ENCODE measurements around the gene SLC35C1. TPM values are rescaled to one million over a fixed set of nuclear protein-coding genes. Genes with fewer than 3 reads are reported as not detected.
"Not testable (repeated sequence)": the region's sequence is repeated elsewhere in the genome, so short reads cannot be mapped to it uniquely, and the experiment has no call there.

SLC35C1 gene
- total RNA-seq, 4 donors from 2014 or later: 20.5 to 33.5 (median 27.2) TPM

- Histone ChIP-seq H3K27ac (no peak overlapping the region), H3K4me1 (no peaks in the 10 kb centered on the region), H3K4me3 (no peak overlapping the region), H3K9me3 (no peaks in the 10 kb centered on the region), H3K27me3 (no peaks in the 10 kb centered on the region), H3K36me3 (peaks cover 0 to 6% (median 0%) of the 10 kb centered on the region in 3 donors)
- WGBS, 2 donors: 93 to 97% methylated on average over 7 of the region's 7 CpGs
- TF ChIP-seq EP300 (IDR thresholded peaks at IDR 0.05) (no peak), POLR2A (IDR thresholded peaks at IDR 0.05) (no peak), CTCF (IDR thresholded peaks at IDR 0.05) (no peak)
- DNase-seq (ENCODE audit: low spot score in 2 of 2): no peak
These were observed 12.2 kb downstream of the SLC35C1 start for GRCh38 chr11:45817191-45817590.

GRCh38 chr11:45818961-45819605, 14.1 kb downstream of the SLC35C1 start:
- no peak for DNase-seq (ENCODE audit: low spot score in 2 of 2)
- WGBS, 2 donors: 52 to 72% methylated on average over 5 to 6 of the region's 6 CpGs
- Histone ChIP-seq H3K36me3 (no peaks in the 10 kb centered on the region), H3K4me3 (no peak overlapping the region), H3K9me3 (no peaks in the 10 kb centered on the region), H3K27ac (no peak overlapping the region), H3K4me1 (no peaks in the 10 kb centered on the region), H3K27me3 (no peaks in the 10 kb centered on the region)
- no peak for TF ChIP-seq CTCF (IDR thresholded peaks at IDR 0.05)
- TF ChIP-seq POLR2A (IDR thresholded peaks at IDR 0.05): no peak

GRCh38 chr11:45820211-45820857, 15.4 kb downstream of the SLC35C1 start:
- no peak for DNase-seq (ENCODE audit: low spot score in 2 of 2)
- TF ChIP-seq CTCF (IDR thresholded peaks at IDR 0.05): no peak
- TF ChIP-seq EP300 (IDR thresholded peaks at IDR 0.05): no peak
- no peak for TF ChIP-seq POLR2A (IDR thresholded peaks at IDR 0.05)
- H3K36me3 ChIP-seq: no peaks in the 10 kb centered on the region
- no peak overlapping the region for H3K27ac ChIP-seq
- no peaks in the 10 kb centered on the region for H3K4me1 ChIP-seq
- H3K27me3 ChIP-seq: no peaks in the 10 kb centered on the region
- H3K9me3 ChIP-seq: no peaks in the 10 kb centered on the region
- H3K4me3 ChIP-seq: no peak overlapping the region
- 88 to 94% methylated on average over 5 of the region's 5 CpGs for WGBS, 2 donors

GRCh38 chr11:45826492-45826891, 21.5 kb downstream of the SLC35C1 start:
- not testable (repeated sequence) for H3K9me3 ChIP-seq; H3K4me1 ChIP-seq; H3K27me3 ChIP-seq; H3K27ac ChIP-seq; DNase-seq (ENCODE audit: low spot score in 2 of 2); H3K4me3 ChIP-seq; H3K36me3 ChIP-seq
- 38 to 51% methylated on average over 7 of the region's 7 CpGs for WGBS, 2 donors

GRCh38 chr11:45827123-45827522, 22.2 kb downstream of the SLC35C1 start:
- WGBS, 2 donors: 97 to 99% methylated on average over 4 of the region's 4 CpGs

More at GRCh38 chr11:45827123-45827522, 22.2 kb downstream of the SLC35C1 start:
- Histone ChIP-seq H3K27ac (no peak overlapping the region), H3K4me1 (no peaks in the 10 kb centered on the region), H3K36me3 (no peaks in the 10 kb centered on the region), H3K4me3 (no peak overlapping the region), H3K27me3 (no peaks in the 10 kb centered on the region), H3K9me3 (peaks cover 0 to 5% (median 0%) of the 10 kb centered on the region in 4 donors)
- TF ChIP-seq POLR2A (IDR thresholded peaks at IDR 0.05): no peak
- no peak for TF ChIP-seq EP300 (IDR thresholded peaks at IDR 0.05)
- no peak for TF ChIP-seq CTCF (IDR thresholded peaks at IDR 0.05)
- DNase-seq (ENCODE audit: low spot score in 2 of 2): no peak
